GM12864 (cell line): ENCODE results near the gene SLC6A6.

Experiments
- DNase-seq: peaks from one replicate; pipeline ENCODE4 v3.0.0-alpha.2; 2011; ENCODE audit warnings: low read depth
- H3K4me3 ChIP-seq: 2 replicates; pipeline ENCODE4 v1.5.1; 2011; ENCODE audit warnings: mild to moderate bottlenecking, low read depth, low read length, control low read depth
- CTCF ChIP-seq: IDR thresholded peaks from 2 replicates; pipeline ENCODE4 v1.5.1; 2011; ENCODE audit warnings: low read depth, mild to moderate bottlenecking, moderate library complexity, low read length, control low read depth, inconsistent platforms; ENCODE audit errors: missing control alignments

Gene SLC6A6

GRCh38 chr3:14452740-14453710, 50.6 kb downstream of the SLC6A6 start:
- no peak for TF ChIP-seq CTCF
- H3K4me3 ChIP-seq, result no peak overlapping the region
- DNase-seq, result no peak

- DNase-seq, result no peak
- no peak for TF ChIP-seq CTCF
- H3K4me3 ChIP-seq, result no peak overlapping the region
Observed at GRCh38 chr3:14453876-14454638, 51.7 kb downstream of the SLC6A6 start.

GRCh38 chr3:14454639-14455310, 52.4 kb downstream of the SLC6A6 start:
- H3K4me3 ChIP-seq, result no peak overlapping the region
- no peak for TF ChIP-seq CTCF
- DNase-seq, result no peak

- TF ChIP-seq CTCF, result no peak
- no peak overlapping the region for H3K4me3 ChIP-seq
- DNase-seq, result no peak
Observed at GRCh38 chr3:14455571-14456317, 53.3 kb downstream of the SLC6A6 start.

GRCh38 chr3:14456794-14457193, 54.4 kb downstream of the SLC6A6 start:
- DNase-seq, result no peak

More at GRCh38 chr3:14456794-14457193, 54.4 kb downstream of the SLC6A6 start:
- no peak for TF ChIP-seq CTCF
- no peak overlapping the region for H3K4me3 ChIP-seq
